Peyer's patch (tissue), 4 donors: ENCODE measurements around the gene MACROD2.

Source experiments
- POLR2A ChIP-seq, 2 donors: fragments of 450-650 bp; IDR thresholded peaks; one replicate each; pipeline ENCODE4 v1.5.1; 2017; ENCODE audit warnings: antibody characterized with exemption in 2 of 2, mild to moderate bottlenecking in 2 of 2, moderate library complexity in 2 of 2
- TF ChIP-seq, protein P1 (sequence below), 6 experiments: fragments of 450-650 bp in 4 of 6; fragments of 200-600 bp in 2 of 6; sonication (generic) in 1 of 6; IDR thresholded peaks; one replicate each; pipeline ENCODE4 v1.5.1; 2017 to 2019; ENCODE audit warnings: antibody characterized with exemption in 6 of 6, mild to moderate bottlenecking in 3 of 6, moderate library complexity in 1 of 6

DNA sequence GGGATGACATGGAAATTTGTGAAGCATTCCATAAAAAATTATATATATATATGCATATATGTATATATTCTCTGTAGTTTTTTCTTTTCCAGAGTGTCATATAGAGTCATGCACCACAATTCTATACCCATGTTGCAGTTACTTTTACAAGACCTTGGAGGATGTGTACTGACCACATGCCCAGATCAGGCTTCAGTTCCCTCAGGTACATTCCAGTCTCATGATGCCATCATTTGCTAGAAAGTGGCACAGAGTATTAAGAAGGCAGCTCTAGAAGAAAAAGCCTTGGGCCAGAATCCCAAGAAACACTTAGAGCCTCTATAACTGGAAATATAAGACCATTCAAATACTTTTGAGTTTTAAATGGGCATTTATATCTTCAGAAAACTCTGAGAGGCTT is 1027.6 kb downstream of the MACROD2 start:
- TF ChIP-seq, protein P1, sequence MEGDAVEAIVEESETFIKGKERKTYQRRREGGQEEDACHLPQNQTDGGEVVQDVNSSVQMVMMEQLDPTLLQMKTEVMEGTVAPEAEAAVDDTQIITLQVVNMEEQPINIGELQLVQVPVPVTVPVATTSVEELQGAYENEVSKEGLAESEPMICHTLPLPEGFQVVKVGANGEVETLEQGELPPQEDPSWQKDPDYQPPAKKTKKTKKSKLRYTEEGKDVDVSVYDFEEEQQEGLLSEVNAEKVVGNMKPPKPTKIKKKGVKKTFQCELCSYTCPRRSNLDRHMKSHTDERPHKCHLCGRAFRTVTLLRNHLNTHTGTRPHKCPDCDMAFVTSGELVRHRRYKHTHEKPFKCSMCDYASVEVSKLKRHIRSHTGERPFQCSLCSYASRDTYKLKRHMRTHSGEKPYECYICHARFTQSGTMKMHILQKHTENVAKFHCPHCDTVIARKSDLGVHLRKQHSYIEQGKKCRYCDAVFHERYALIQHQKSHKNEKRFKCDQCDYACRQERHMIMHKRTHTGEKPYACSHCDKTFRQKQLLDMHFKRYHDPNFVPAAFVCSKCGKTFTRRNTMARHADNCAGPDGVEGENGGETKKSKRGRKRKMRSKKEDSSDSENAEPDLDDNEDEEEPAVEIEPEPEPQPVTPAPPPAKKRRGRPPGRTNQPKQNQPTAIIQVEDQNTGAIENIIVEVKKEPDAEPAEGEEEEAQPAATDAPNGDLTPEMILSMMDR (IDR thresholded peaks at IDR 0.05): no peak
- TF ChIP-seq POLR2A (IDR thresholded peaks at IDR 0.05): no peak
